Renal cortical epithelial cell (primary cell): Measurements from ENCODE around the gene NR1I3. TPM values are rescaled to one million over a fixed set of nuclear protein-coding genes. Genes with fewer than 3 reads are reported as not detected.
"Not testable (repeated sequence)": the region's sequence is repeated elsewhere in the genome, so short reads cannot be mapped to it uniquely, and the experiment has no call there.

Source experiments
- DNase-seq: peaks from one replicate; pipeline ENCODE4 v3.0.0-alpha.2; 2011; ENCODE audit warnings: low read depth
- total RNA-seq: library from RNA; depleted of rRNA; stranded (reverse); fragments of >200 nt; gene quantifications from 2 replicates; pipeline ENCODE4 v1.2.3, GENCODE V29; 2014

NR1I3 gene
- total RNA-seq, result not detected in 2 replicates

DNA sequence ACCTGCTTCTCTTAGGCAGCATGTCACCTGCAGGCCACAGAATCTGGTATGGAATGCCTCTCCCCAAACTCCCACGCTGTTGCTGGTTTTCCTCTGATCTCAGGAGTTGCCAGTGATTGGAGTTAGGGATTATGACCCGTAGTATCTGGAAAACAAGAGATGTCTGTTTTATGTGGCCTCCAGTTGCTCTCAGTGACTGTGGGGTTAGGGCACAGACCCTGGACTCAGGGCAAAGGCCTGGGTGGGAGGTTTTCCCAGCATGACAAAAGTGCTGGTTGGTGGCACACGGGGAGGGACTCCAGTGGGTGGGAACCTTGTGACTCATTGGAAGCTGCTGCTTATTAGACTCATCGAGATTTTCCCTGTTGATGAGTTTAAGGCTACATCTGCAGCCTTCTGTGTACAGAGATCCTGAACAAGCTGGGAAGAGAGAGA is at the start of gene NR1I3:
Gene NR1I3 (minus strand): TSS at position 165 of the 435 bp plus-strand sequence. CDS start 1,638 bp downstream, outside the sequence.
- DNase-seq, result no peak

DNA sequence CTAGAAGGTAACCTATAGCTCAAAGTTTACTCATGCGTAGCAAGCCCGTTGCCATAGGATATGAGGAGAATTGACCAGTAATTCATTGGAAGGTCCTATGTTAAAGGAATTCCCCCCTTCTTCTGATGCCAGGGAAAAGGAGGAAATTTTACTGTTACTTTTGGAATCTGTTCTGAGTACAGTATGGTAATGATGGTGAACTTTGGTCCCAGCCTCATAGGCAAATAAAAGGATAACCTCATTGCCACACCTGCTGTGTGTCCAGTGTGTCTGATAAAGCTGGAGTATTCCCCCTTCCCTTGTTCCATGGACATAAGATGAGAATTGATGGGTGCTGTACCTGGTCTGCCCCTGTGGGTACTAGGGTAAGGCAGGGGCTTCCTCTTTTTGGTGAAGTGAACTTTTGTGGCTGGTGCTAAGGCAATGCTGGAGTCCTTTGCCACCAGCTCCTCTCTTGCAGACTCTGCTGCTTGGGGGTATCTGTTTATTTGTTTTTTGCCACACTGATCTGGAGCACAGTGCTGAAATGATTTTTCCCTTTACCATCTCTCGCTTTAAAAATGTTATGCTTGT is 49.6 kb upstream of the NR1I3 start:
- DNase-seq, result no peak

DNA sequence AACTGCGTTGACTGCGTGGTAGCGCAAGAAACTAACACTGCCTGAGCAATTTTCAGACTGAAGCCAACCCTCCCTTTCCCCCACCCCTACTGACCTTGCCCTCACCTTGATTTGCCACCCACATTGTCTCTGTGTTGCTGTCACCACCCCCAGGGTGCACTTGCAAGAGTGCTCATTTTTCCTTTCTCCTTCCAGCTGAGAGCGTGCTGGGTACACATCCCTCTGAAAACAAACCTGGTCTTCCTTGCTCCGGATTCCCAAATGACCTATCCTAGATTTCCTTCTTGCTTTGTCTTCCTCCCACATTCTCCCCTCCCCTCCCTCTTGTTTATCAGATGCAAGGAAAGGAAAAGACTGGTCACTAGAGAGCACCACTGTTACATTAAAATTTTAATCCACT is 47.5 kb upstream of the NR1I3 start:
- DNase-seq, result no peak

- no peak for DNase-seq
Observed at GRCh38 chr1:161285113-161285512, 47.1 kb upstream of the NR1I3 start.

DNA sequence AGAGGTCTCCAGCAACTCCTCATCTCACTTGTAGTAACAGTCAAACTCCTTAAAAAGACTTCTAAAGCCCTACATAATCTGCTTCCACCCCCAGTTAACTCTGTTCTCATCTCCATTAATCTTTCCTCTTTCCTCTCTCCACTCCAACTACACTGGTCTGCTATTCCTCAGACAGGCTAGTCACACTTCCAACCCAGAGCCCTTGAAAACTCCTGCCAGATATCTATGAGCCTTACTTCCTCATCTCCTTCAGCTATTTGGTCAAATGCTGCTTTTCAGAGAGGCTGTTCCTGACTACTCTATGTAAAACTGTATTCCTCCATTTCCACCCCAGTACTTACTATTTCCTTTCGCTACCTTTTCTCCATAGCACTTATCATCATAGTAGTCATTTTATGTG is 45.0 kb upstream of the NR1I3 start:
- DNase-seq, result no peak

DNA sequence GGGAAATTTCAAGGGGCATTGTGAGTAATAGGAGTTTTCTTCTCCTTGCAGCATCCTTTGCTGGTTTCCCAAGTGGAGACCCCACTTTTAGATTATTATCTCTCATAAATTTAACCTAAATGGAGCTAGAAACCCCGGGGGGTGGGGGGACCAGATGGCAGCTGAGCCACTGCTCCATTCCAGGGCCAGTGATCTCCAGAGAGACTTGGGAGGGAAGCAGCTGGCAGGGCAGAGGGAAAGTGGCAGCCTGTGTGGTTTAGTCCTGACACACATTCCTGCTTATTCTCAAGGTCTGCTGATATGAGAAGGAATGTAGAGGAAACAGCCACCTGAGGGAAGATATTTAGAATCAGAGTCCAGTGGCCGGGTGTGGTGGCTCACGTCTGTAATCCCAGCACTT is 36.9 kb upstream of the NR1I3 start:
- DNase-seq, result no peak

DNA sequence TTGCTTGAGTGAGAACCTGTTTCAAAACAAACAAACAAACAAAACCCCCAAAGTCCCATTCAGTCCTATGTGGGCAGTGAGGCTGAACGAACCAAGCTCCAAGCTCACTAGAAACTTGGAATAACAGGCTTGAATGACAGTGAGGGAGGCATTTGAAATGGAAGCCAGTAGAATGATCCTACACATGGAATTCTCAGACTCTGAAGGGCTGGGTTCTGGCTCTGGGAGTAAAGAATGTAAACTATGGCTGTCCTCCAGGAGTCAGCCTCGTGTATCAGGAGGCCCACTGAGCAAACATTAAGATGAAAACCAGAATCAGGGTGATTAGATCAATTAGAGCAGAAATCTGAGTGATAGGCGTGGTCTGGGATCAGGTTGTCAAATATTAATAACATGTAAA is 35.4 kb upstream of the NR1I3 start:
- DNase-seq, result no peak

DNA sequence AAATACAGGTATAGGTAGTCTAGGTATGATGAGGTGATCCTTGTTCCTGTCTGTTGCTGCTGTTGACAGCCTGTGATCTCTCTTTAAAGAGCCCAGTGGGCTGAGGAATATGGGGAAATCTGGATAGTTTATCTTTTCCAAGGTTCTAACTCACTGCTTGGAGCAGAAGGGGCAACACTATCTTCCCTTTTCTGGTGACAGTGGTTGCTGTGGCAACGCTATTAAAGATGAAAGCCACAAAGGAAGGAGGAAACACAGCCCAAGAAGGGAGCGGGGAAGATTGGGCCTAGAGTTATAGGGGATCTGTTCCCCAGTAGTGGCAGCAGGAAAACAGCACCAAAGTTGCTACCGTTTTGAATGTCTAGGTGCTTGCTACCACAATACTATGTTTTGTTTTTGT is 29.3 kb upstream of the NR1I3 start:
- DNase-seq, result no peak

- no peak for DNase-seq
Observed at GRCh38 chr1:161266836-161267235, 28.8 kb upstream of the NR1I3 start.

DNA sequence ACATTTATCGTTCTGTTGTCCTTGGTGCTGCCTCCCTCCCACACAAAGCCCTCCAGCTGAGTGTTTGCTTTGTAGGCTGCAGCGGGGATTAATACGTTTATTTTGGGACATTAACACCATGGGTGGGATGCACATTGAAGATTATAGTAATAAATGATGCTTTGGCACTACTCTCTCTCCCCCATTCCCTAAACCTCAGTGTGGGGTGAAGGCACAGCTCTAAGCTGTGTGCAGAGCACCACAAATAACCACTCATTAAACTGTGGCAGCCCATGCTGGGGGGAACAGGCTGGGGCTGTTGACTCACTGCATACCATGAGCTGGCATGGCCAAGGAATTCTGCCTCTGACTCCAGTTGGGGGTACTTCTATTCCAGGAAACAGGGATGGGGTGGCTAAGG is 28.2 kb upstream of the NR1I3 start:
- DNase-seq, result peak; percentile 68

DNA sequence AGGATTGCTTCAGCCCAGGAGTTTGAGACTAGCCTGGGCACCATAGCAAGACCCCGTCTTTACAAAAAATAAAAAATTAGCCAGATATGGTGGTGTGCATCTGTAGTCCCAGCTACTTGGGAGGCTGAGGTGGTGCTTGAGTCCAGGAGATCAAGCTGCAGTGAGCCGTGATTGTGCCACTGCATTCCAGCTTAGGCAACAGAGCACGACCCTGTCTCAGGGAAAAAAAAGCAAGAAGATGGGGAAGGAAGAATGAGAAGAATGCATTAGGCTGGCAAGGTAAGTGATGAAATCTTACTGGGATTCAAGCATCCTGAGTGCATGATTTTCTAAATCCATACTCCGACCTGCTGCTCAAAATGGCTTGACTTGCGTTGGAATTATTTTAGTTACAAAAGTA is 27.3 kb upstream of the NR1I3 start:
- peak; percentile 48 for DNase-seq

GRCh38 chr1:161261261-161262235 is 23.5 kb upstream of the NR1I3 start:
- DNase-seq, result peak; percentile 47

DNA sequence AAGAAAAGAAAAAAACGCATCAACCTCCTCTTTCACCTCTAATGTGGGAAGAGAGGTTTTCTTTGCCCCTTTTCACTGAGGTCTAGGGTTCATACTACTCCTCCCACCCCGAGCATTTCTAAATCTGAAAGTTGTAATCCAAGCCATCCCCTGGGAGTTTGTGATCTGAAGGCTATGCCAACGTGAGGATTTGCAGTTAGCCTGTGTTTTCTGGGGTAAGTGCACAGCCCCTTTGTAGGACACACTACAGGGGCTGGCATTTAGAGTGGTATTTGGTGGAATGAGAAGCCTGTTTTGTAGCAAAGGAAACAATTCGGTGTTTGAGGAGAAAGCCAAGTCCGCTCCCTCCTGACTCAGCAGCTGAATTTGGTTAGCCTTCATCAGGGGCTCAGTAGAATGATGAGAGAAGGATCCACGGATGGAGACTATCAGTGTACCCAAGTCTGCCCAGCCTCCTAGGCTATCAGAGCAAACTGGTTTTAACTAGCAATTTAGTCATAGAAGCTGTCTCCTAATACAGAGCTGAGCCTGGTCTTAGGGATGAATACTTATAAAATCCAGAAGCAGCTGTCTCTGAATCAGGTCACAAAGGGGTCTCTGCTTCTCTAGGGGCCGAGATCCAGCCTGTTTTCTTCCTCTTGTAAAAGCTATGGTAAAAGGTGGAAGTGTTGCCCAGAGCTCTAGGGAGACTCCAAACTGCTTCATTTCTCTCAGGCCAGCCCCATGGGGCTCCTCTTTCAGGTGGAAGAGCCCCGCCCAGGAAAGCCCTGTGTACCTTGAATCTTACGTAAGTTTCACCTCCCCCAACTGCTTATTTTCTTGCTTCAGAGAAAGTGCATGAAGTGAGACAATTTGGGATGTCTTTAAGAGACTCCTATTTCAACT is 22.6 kb upstream of the NR1I3 start:
- DNase-seq, result no peak

DNA sequence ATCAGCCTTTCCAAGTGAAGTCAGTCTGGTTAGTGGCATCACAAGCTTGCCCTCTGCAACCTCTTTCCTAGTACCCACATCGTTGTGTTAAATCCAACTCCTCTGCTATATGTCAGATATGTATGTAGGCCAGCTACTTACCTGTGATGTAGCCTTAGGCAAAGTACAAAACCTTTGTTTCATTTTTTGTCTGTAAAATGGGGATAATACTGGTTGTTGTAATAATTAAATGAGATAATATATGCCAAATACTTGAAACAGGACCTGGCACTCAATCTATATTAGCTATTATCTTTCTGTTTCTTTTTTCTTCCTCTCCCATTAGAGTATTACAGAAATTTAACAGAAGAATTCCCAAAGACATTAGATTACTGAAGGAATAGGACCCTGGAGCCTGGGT is 21.8 kb upstream of the NR1I3 start:
- no peak for DNase-seq

GRCh38 chr1:161259345-161259702 is 21.3 kb upstream of the NR1I3 start:
- DNase-seq, result no peak

DNA sequence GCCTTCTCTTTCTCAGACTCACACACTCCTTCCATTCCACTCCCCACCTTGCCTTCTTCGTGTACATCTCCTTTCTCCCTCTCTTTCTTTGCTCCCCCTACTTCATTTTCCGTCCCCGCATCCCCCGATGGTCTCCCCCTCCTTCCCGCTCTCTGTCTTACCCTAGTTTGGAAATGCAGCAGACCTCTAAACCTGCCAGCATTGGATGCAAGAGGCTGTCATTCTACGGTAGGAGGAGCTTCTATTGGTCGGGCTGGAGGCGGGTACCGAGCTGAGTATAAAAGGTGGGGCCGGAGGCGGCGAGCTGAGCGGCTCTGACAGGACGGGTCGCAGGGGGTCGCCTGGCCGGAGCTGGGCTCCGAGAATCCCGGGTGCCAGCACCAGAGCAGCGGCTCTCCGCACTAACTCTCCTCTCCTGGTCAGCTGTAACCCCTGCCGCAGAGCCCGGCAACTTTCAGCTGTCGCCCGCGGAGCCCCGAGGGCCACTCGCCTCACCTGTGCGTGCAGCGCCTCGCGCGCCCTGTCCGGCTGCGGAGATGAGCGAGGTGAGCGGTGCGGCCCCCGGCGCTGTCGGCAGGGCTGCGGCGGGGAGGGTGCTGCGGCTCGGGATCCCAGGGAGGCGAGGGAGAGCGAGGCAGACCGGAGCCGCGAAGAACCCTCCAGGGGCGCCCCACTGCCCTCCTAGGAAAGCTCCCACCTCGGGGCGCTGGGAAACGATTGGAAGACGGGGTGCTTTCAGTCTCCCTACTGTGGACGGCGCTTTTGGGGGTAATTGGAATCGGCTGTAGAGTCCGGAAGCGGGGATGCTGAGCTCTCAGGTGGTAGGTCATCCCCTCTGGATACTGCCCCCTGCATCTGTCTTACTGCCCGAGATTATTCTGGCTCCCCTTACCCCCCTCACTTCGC is 20.7 kb upstream of the NR1I3 start, which contains the start of gene PCP4L1:
Gene PCP4L1 (plus strand): TSS at position 307 of the 906 bp plus-strand sequence. CDS start 230 bp downstream, at position 537.
- peak; percentile 49 for DNase-seq

- DNase-seq, result not testable (repeated sequence)
Observed at GRCh38 chr1:161257109-161257508, 19.1 kb upstream of the NR1I3 start.

DNA sequence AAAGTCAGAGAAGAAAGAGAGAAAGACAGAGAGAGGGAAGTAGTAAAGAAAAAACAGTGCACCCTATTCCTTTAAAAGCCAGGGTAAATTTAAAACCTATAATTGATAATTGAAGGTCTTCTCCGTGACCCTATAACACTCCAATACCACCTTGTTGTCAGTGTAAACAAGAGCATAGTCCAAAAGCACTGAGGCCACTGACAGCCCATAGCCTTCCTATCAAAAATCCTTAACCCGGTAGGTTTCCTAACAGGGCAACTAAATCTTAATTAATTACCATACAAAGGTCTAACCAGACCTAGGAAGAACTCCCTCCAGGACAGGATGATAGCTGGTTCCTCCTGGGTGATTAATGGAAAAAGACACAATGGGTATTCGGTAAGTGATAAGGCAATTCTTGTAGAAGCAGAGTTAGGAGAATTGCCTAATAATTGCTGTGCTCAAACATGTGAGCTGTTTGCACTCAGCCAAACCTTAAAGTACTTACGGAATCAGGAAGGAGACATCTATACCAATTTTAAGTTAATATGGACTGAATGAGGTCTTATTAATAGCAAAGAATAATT is 18.0 kb upstream of the NR1I3 start:
- DNase-seq, result not testable (repeated sequence)

DNA sequence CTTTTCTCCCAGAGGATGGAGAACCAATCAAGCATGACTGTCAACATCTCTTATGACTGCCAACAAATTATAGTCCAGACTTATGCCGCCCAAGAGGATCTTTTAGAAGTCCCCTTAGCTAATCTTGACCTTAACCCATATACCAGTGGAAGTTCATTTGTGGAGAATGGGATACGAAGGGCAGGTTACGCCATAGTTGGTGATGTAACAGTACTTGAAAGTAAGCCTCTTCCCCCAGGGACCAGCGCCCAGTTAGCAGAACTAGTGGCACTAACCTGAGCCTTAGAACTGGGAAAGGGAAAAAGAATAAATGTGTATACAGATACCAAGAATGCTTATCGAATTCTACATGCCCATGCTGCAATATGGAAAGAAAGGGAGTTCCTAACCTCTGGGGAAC is 17.3 kb upstream of the NR1I3 start:
- not testable (repeated sequence) for DNase-seq

DNA sequence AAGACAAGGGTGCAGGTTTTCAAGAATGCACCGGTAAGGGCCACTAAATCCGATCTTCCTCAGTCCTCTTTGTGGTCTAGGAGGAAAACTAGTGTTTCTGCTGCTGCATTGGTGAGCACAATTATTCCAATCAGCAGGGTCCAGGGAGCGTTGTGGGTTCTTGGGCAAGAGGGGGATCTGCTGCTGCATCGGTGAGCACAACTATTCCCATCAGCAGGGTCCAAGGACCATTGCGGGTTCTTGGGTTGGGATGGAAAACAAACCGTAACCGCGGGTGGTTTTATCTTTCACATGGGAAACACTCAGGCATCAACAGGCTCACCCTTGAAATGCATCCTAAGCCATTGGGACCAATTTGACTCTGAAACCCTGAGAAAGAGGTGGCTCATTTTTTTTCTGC is 13.6 kb upstream of the NR1I3 start:
- no peak for DNase-seq

- DNase-seq, result no peak
Observed at GRCh38 chr1:161250829-161251228, 12.8 kb upstream of the NR1I3 start.
